Mesenchymal stem cell (in vitro differentiated cells and primary cell): ENCODE results near the gene TDRD9.

Source experiments
- DNase-seq: peaks from one replicate; pipeline ENCODE4 v3.0.0-alpha.2; 2013
- H2AFZ ChIP-seq: one replicate; pipeline ENCODE4 v1.6.1; 2013; ENCODE audit warnings: low read depth, mild to moderate bottlenecking, control low read depth, inconsistent platforms, low read length, moderate library complexity
- H2AK5ac ChIP-seq: 2 replicates; pipeline ENCODE4 v1.6.1; 2013; ENCODE audit warnings: low read length, moderate library complexity, mild to moderate bottlenecking, inconsistent platforms; ENCODE audit not compliant: severe bottlenecking
- H2BK120ac ChIP-seq: one replicate; pipeline ENCODE4 v1.6.1; 2013; ENCODE audit warnings: low read depth, mild to moderate bottlenecking, inconsistent platforms, low read length, moderate library complexity
- H2BK12ac ChIP-seq, 2 experiments: one replicate each; pipeline ENCODE4 v1.6.1; 2013; ENCODE audit warnings: inconsistent platforms in 2 of 2, low read length in 2 of 2, mild to moderate bottlenecking in 2 of 2, moderate library complexity in 2 of 2, control low read depth in 1 of 2
- H2BK15ac ChIP-seq: one replicate; pipeline ENCODE4 v1.6.1; 2013; ENCODE audit warnings: mild to moderate bottlenecking, low read depth, inconsistent platforms; ENCODE audit not compliant: poor library complexity, severe bottlenecking
- H2BK5ac ChIP-seq: 2 replicates; pipeline ENCODE4 v1.6.1; 2013; ENCODE audit warnings: low read depth, mild to moderate bottlenecking, low read length, control low read depth, inconsistent platforms; ENCODE audit not compliant: poor library complexity, severe bottlenecking
- H3K14ac ChIP-seq, 2 experiments: one replicate each; pipeline ENCODE4 v1.6.1; 2013; ENCODE audit warnings: inconsistent platforms in 2 of 2, low read length in 2 of 2, control low read depth in 1 of 2, mild to moderate bottlenecking in 1 of 2, moderate library complexity in 1 of 2
- H3K18ac ChIP-seq, 2 experiments: one replicate each; pipeline ENCODE4 v1.6.1; 2013; ENCODE audit warnings: inconsistent platforms in 2 of 2, low read length in 2 of 2, control low read depth in 1 of 2, low read depth in 1 of 2, mild to moderate bottlenecking in 1 of 2
- H3K23ac ChIP-seq, 2 experiments: one replicate each; pipeline ENCODE4 v1.6.1; 2013; ENCODE audit warnings: inconsistent platforms in 2 of 2, low read length in 2 of 2, mild to moderate bottlenecking in 2 of 2, moderate library complexity in 2 of 2, control low read depth in 1 of 2
- H3K27ac ChIP-seq: 2 replicates; pipeline ENCODE4 v1.5.1; 2013; ENCODE audit warnings: mild to moderate bottlenecking, moderate library complexity, low read length, control low read depth, inconsistent platforms; ENCODE audit not compliant: poor library complexity, severe bottlenecking
- H3K27me3 ChIP-seq, 2 experiments: 2 replicates each; pipeline versions ENCODE4 v1.6.1 to v1.7.0; 2013; ENCODE audit warnings: low read length in 2 of 2, mild to moderate bottlenecking in 2 of 2, moderate library complexity in 2 of 2, control low read depth in 1 of 2, inconsistent platforms in 1 of 2; ENCODE audit not compliant: control insufficient read depth in 1 of 2, insufficient read depth in 1 of 2
- H3K36me3 ChIP-seq, 2 experiments: 2 replicates each; pipeline versions ENCODE4 v1.6.1 to v1.7.0; 2013; ENCODE audit warnings: low read length in 2 of 2, control low read depth in 1 of 2, inconsistent platforms in 1 of 2, low read depth in 1 of 2, mild to moderate bottlenecking in 1 of 2; ENCODE audit not compliant: insufficient read depth in 2 of 2, control insufficient read depth in 1 of 2
- H3K4ac ChIP-seq, 2 experiments: one replicate each; pipeline ENCODE4 v1.6.1; 2013; ENCODE audit warnings: inconsistent platforms in 2 of 2, low read length in 2 of 2, mild to moderate bottlenecking in 2 of 2, moderate library complexity in 2 of 2, control low read depth in 1 of 2, low read depth in 1 of 2
- H3K4me1 ChIP-seq: 2 replicates; pipeline ENCODE4 v1.6.1; 2013; ENCODE audit warnings: low read depth, low read length, control low read depth; ENCODE audit not compliant: control insufficient read depth, insufficient read depth
- H3K4me2 ChIP-seq: 2 replicates; pipeline ENCODE4 v1.6.1; 2013; ENCODE audit warnings: low read length, mild to moderate bottlenecking, inconsistent platforms; ENCODE audit not compliant: poor library complexity, severe bottlenecking
- H3K4me3 ChIP-seq, 2 experiments: 2 replicates each; pipeline versions ENCODE4 v1.5.1 to v1.7.0; 2013; ENCODE audit warnings: low read length in 2 of 2, mild to moderate bottlenecking in 2 of 2, control low read depth in 1 of 2, low read depth in 1 of 2; ENCODE audit not compliant: insufficient read depth in 1 of 2
- H3K79me1 ChIP-seq: replicated peaks from 2 replicates; pipeline ENCODE4 v1.6.1; 2013; ENCODE audit warnings: mild to moderate bottlenecking, control low read depth, low read length, inconsistent platforms; ENCODE audit not compliant: poor library complexity, severe bottlenecking
- H3K9ac ChIP-seq: 2 replicates; pipeline ENCODE4 v1.7.0; 2013; ENCODE audit warnings: mild to moderate bottlenecking, low read length, moderate library complexity
- H3K9me3 ChIP-seq: 2 replicates; pipeline ENCODE4 v1.7.0; 2013; ENCODE audit warnings: mild to moderate bottlenecking, low read length; ENCODE audit not compliant: control insufficient read depth
- H4K8ac ChIP-seq: one replicate; pipeline ENCODE4 v1.6.1; 2013; ENCODE audit warnings: inconsistent platforms, mild to moderate bottlenecking, low read length, moderate library complexity
- H4K91ac ChIP-seq: one replicate; pipeline ENCODE4 v1.6.1; 2013; ENCODE audit warnings: mild to moderate bottlenecking, low read length, inconsistent platforms
- whole genome bisulfite sequencing: methylation state at CpG from one replicate; pipeline ENCODE4 v1.1.7; 2013; ENCODE audit warnings: mixed read lengths; 5-methylcytosine and 5-hydroxymethylcytosine counted together

TDRD9 gene

GRCh38 chr14:104011824-104012517, 83.7 kb downstream of the TDRD9 start:
- Histone ChIP-seq H3K18ac (no peak overlapping the region), H3K27ac (no peak overlapping the region), H2BK12ac (no peak overlapping the region), H3K9me3 (no peaks in the 10 kb centered on the region), H3K27me3 (peaks cover 2 to 8% of the 10 kb centered on the region in 2 experiments), H3K36me3 (no peaks in the 10 kb centered on the region), H2BK5ac (no peak overlapping the region), H3K23ac (no peak overlapping the region), H2AK5ac (no peak overlapping the region), H4K91ac (no peak overlapping the region), H2BK15ac (no peak overlapping the region), H3K79me1 (no peaks in the 10 kb centered on the region), H4K8ac (no peak overlapping the region), H2AFZ (no peak overlapping the region), H3K4ac (no peak overlapping the region), H3K4me2 (no peak overlapping the region), H2BK120ac (no peak overlapping the region), H3K9ac (no peak overlapping the region), H3K4me1 (no peaks in the 10 kb centered on the region), H3K14ac (no peak overlapping the region), H3K4me3 (no peak overlapping the region)
- WGBS, result 81% methylated on average over 3 of the region's 3 CpGs
- no peak for DNase-seq

GRCh38 chr14:104014764-104015163, 86.5 kb downstream of the TDRD9 start:
- H3K79me1 ChIP-seq, result no peaks in the 10 kb centered on the region
- H2BK120ac ChIP-seq, result no peak overlapping the region
- no peak overlapping the region for H3K27ac ChIP-seq
- no peak overlapping the region for H3K4me2 ChIP-seq
- H3K9ac ChIP-seq, result no peak overlapping the region
- H2AK5ac ChIP-seq, result no peak overlapping the region
- no peaks in the 10 kb centered on the region for H3K4me1 ChIP-seq
- 81% methylated on average over 4 of the region's 5 CpGs for WGBS
- no peak for DNase-seq
- H3K18ac ChIP-seq, result no peak overlapping the region
- H3K23ac ChIP-seq, result no peak overlapping the region
- no peaks in the 10 kb centered on the region for H3K36me3 ChIP-seq
- no peak overlapping the region for H4K91ac ChIP-seq
- H3K4me3 ChIP-seq, result no peak overlapping the region
- no peak overlapping the region for H2BK15ac ChIP-seq
- no peak overlapping the region for H2BK12ac ChIP-seq
- no peak overlapping the region for H3K4ac ChIP-seq
- H3K14ac ChIP-seq, result no peak overlapping the region
- no peak overlapping the region for H2BK5ac ChIP-seq
- H4K8ac ChIP-seq, result no peak overlapping the region
- H2AFZ ChIP-seq, result no peak overlapping the region
- H3K27me3 ChIP-seq, result peaks cover 7 to 15% of the 10 kb centered on the region in 2 experiments
- H3K9me3 ChIP-seq, result no peaks in the 10 kb centered on the region

GRCh38 chr14:104016873-104017650, 88.8 kb downstream of the TDRD9 start:
- Histone ChIP-seq H3K4me3 (no peak overlapping the region), H3K27me3 (peaks cover 7 to 20% of the 10 kb centered on the region in 2 experiments), H3K9ac (no peak overlapping the region), H2BK12ac (no peak overlapping the region), H2BK120ac (no peak overlapping the region), H2AFZ (no peak overlapping the region), H3K79me1 (no peaks in the 10 kb centered on the region), H3K4me2 (no peak overlapping the region), H3K36me3 (no peaks in the 10 kb centered on the region), H2BK15ac (no peak overlapping the region), H4K8ac (no peak overlapping the region), H4K91ac (no peak overlapping the region), H3K4ac (no peak overlapping the region), H3K23ac (no peak overlapping the region), H3K18ac (no peak overlapping the region), H3K4me1 (no peaks in the 10 kb centered on the region), H3K14ac (no peak overlapping the region), H2AK5ac (no peak overlapping the region), H2BK5ac (no peak overlapping the region), H3K27ac (no peak overlapping the region), H3K9me3 (no peaks in the 10 kb centered on the region)
- no peak for DNase-seq
- WGBS, result 74% methylated on average over 5 of the region's 11 CpGs

GRCh38 chr14:104019029-104019428, 90.8 kb downstream of the TDRD9 start:
- H4K91ac ChIP-seq, result no peak overlapping the region
- H2AFZ ChIP-seq, result no peak overlapping the region
- no peaks in the 10 kb centered on the region for H3K4me1 ChIP-seq
- no peak for DNase-seq
- no peaks in the 10 kb centered on the region for H3K79me1 ChIP-seq
- H4K8ac ChIP-seq, result no peak overlapping the region
- no peak overlapping the region for H2BK5ac ChIP-seq
- H3K9ac ChIP-seq, result no peak overlapping the region
- H2BK15ac ChIP-seq, result no peak overlapping the region
- no peak overlapping the region for H2BK120ac ChIP-seq
- no peak overlapping the region for H2AK5ac ChIP-seq
- no peak overlapping the region for H3K18ac ChIP-seq
- H3K23ac ChIP-seq, result no peak overlapping the region
- H3K4ac ChIP-seq, result no peak overlapping the region
- H3K14ac ChIP-seq, result no peak overlapping the region
- WGBS, result 83% methylated on average over 1 of the region's 1 CpG
- no peak overlapping the region for H3K4me2 ChIP-seq
- no peak overlapping the region for H2BK12ac ChIP-seq
- H3K9me3 ChIP-seq, result no peaks in the 10 kb centered on the region
- H3K27me3 ChIP-seq, result peaks cover 11 to 20% of the 10 kb centered on the region in 2 experiments
- H3K4me3 ChIP-seq, result no peak overlapping the region
- no peak overlapping the region for H3K27ac ChIP-seq
- no peaks in the 10 kb centered on the region for H3K36me3 ChIP-seq
